ENCODE results near the gene LRRC49. TPM values are rescaled to one million over a fixed set of nuclear protein-coding genes. Genes with fewer than 3 reads are reported as not detected.
"Not testable (repeated sequence)": the region's sequence is repeated elsewhere in the genome, so short reads cannot be mapped to it uniquely, and the experiment has no call there.

Gene LRRC49
- total RNA-seq, 6 donors from 2014 or later, result 3.0 to 26.7 (median 9.2) TPM

DNA sequence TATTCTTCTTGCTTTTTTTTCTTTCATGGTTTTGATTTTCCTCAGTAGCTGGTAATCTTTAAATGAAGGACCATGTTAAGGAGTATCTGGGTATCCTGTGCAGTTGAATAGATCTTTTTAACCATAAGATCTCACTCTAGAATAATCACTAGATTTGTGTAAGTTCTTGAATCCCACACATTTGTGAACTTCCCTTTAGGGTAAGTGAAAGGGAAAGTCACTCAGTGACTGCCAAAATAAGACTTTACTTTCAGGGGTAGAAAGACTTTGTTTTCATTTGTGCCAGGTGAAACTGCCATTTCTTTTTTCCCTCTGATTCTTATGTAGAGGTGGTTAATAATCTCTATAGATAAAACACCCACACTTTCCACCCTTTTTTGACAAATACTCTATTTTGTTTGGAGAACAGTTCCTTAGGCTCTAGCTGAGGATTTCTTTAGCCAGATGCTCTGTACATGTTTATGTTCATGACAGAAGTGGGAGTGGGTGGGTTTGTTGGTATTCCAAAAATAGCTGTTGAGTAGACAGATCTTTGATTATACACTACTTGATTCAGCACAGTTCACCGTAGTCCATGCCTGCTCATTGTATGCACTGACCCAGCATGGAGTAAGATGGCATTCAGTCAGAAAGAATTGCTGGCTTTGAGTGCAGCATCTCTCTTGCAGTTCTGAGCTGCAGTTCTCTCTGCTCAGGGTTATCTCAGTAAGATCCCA is 28.5 kb downstream of the LRRC49 start:
- Histone ChIP-seq H3K4me1 (no peaks in the 10 kb centered on the region), H3K27ac (no peak overlapping the region), H3K27me3 (no peaks in the 10 kb centered on the region), H3K4me3 (no peak overlapping the region), H3K9me3 (no peaks in the 10 kb centered on the region), H3K36me3 (no peaks in the 10 kb centered on the region)
- DNase-seq (no peak), ATAC-seq (ENCODE audit: low FRiP score in 2 of 2) (no peak)
- WGBS, 2 donors, result 26 to 78% methylated on average over 1 of the region's 1 CpG
- TF ChIP-seq POLR2AphosphoS5 (IDR thresholded peaks at IDR 0.05) (no peak), POLR2A (IDR thresholded peaks at IDR 0.05) (no peak), CTCF (IDR thresholded peaks at IDR 0.05) (no peak), EP300 (IDR thresholded peaks at IDR 0.05) (no peak)

DNA sequence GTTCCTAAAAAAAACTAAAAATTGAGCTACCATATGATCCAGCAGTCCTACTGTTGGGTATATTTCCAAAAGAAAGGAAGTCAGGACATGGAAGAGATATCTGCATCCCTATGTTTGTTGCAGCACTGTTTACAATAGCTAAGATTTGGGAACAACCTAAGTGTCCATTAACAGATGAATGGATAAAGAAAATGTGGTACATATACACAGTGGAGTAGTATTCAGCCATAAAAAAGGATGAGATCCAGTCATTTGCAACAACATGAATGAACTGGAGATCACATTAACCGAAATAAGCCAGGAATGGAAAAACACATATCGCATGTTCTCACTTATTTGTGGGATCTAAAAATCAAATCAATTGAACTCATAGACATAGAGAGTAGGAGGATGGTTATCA is 29.5 kb downstream of the LRRC49 start:
- DNase-seq (no peak), ATAC-seq (ENCODE audit: low FRiP score in 2 of 2) (no peak)
- Histone ChIP-seq H3K9me3 (no peaks in the 10 kb centered on the region), H3K4me1 (no peaks in the 10 kb centered on the region), H3K27me3 (no peaks in the 10 kb centered on the region), H3K4me3 (no peak overlapping the region), H3K36me3 (no peaks in the 10 kb centered on the region), H3K27ac (no peak overlapping the region)
- WGBS, 2 donors, result 95 to 98% methylated on average over 2 of the region's 2 CpGs
- no peak for TF ChIP-seq EP300 (IDR thresholded peaks at IDR 0.05)
- TF ChIP-seq CTCF (IDR thresholded peaks at IDR 0.05), result no peak
- no peak for TF ChIP-seq POLR2AphosphoS5 (IDR thresholded peaks at IDR 0.05)
- no peak for TF ChIP-seq POLR2A (IDR thresholded peaks at IDR 0.05)

DNA sequence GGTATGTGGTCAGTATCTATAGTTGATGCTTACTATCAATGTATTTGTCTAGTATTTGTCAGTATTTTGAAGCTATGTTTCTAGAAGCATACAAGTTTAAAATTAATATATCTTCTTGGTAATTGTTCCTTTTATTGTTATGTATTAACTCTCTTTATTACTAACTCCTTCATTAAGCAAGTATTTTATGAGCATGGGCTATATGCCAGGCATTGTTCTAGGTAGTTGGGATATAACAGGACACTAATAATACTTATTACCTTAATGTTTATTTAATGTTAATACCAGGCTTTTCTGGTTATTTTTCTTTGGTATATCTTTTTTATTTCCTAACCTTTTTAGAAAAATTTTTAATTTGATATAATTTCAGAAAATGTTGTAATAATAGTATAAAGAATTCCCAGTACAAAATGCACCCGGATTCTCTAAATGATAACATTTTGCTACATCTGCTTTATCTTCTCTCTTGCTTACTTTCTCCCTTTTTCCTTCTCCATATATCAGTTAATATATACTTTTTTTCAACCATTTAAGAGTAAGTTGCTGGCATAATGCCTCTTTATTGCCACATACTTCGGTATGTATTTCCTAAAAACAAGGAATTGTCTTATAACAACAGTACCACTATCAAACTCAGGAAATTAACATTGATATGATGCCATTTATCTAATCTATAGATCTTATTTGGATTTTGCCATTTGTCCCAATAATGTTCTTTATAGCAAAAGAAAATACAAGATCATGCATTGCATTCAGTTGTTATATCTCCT is 30.9 kb downstream of the LRRC49 start:
- TF ChIP-seq EP300 (IDR thresholded peaks at IDR 0.05) (no peak), POLR2AphosphoS5 (IDR thresholded peaks at IDR 0.05) (no peak), CTCF (IDR thresholded peaks at IDR 0.05) (no peak), POLR2A (IDR thresholded peaks at IDR 0.05) (no peak)

GRCh38 chr15:70926914-70927313 is 34.3 kb downstream of the LRRC49 start:
- ATAC-seq (ENCODE audit: low FRiP score in 2 of 2); H3K4me3 ChIP-seq; H3K27me3 ChIP-seq; DNase-seq; H3K36me3 ChIP-seq; H3K9me3 ChIP-seq; H3K27ac ChIP-seq; H3K4me1 ChIP-seq: not testable (repeated sequence)
- 75 to 78% methylated on average over 1 of the region's 1 CpG for WGBS, 2 donors

More for the DNA sequence above, 30.9 kb downstream of the LRRC49 start:
- DNase-seq, result no peak
- H3K4me3 ChIP-seq, result no peak overlapping the region
- H3K36me3 ChIP-seq, result no peaks in the 10 kb centered on the region
- ATAC-seq (ENCODE audit: low FRiP score in 2 of 2), result no peak
- no peaks in the 10 kb centered on the region for H3K27me3 ChIP-seq
- no peaks in the 10 kb centered on the region for H3K4me1 ChIP-seq
- 75 to 76% methylated on average over 2 of the region's 2 CpGs for whole genome bisulfite sequencing, 2 donors
- H3K27ac ChIP-seq, result no peak overlapping the region
- no peaks in the 10 kb centered on the region for H3K9me3 ChIP-seq

- Histone ChIP-seq H3K4me3 (no peak overlapping the region), H3K9me3 (no peaks in the 10 kb centered on the region), H3K4me1 (no peaks in the 10 kb centered on the region), H3K36me3 (no peaks in the 10 kb centered on the region), H3K27me3 (no peaks in the 10 kb centered on the region), H3K27ac (no peak overlapping the region)
- no peak for TF ChIP-seq EP300 (IDR thresholded peaks at IDR 0.05)
- TF ChIP-seq POLR2A (IDR thresholded peaks at IDR 0.05), result no peak
- TF ChIP-seq CTCF (IDR thresholded peaks at IDR 0.05), result no peak
- TF ChIP-seq POLR2AphosphoS5 (IDR thresholded peaks at IDR 0.05), result no peak
- ATAC-seq (ENCODE audit: low FRiP score in 2 of 2) (no peak), DNase-seq (no peak)
Observed at GRCh38 chr15:70931821-70932220, 39.2 kb downstream of the LRRC49 start.

Measured in upper lobe of left lung (tissue), 6 donors.